H1 (cell line): Measurements from ENCODE around the gene AFF2. TPM values are rescaled to one million over a fixed set of nuclear protein-coding genes. Genes with fewer than 3 reads are reported as not detected.
A peak's percentile ranks its signal among the peaks of the same experiment; 100 is the strongest.

ENCODE experiments used
- CTCF ChIA-PET: fragments of 300-600 bp; sonication (Branson Sonifier 250); formaldehyde crosslinking; loops from one replicate; lab custom pipeline; 2021; ENCODE audit not compliant: partially characterized antibody; lab: Charles Lee
- POLR2A ChIA-PET: fragments of 300-600 bp; sonication (Branson Sonifier 250); formaldehyde crosslinking; loops from one replicate; lab custom pipeline; 2021; ENCODE audit warnings: inconsistent platforms; ENCODE audit not compliant: partially characterized antibody; lab: Charles Lee
- DNase-seq, 2 experiments: peaks; one replicate each; pipeline versions ENCODE4 v3.0.0 to v3.0.0-alpha.2; 2010 to 2022; ENCODE audit warnings: low spot score in 2 of 2, low read depth in 1 of 2, mixed read lengths in 1 of 2
- FAIRE-seq: peaks from 2 replicates; lab custom pipeline; 2011; peaks lifted over from hg19 to GRCh38; lab: Jason Lieb, UNC
- H2AFZ ChIP-seq: 2 replicates; pipeline ENCODE4 v1.8.1; 2012; ENCODE audit warnings: low read length, inconsistent platforms
- H2AK5ac ChIP-seq: 2 replicates; pipeline ENCODE4 v1.6.1; 2013; ENCODE audit warnings: low read depth, low read length
- H2BK120ac ChIP-seq: replicated peaks from 2 replicates; pipeline ENCODE3; 2013; ENCODE audit warnings: low read depth, low read length, inconsistent platforms
- H2BK12ac ChIP-seq: 2 replicates; pipeline ENCODE4 v1.6.1; 2013; ENCODE audit warnings: low read depth, low read length
- H2BK15ac ChIP-seq: 2 replicates; pipeline ENCODE4 v1.6.1; 2013; ENCODE audit warnings: low read length
- H2BK20ac ChIP-seq: 2 replicates; pipeline ENCODE4 v1.6.1; 2013; ENCODE audit warnings: low read length
- H2BK5ac ChIP-seq: 2 replicates; pipeline ENCODE4 v1.6.1; 2013; ENCODE audit warnings: low read depth, low read length
- H3K14ac ChIP-seq: 2 replicates; pipeline ENCODE4 v1.6.1; 2013; ENCODE audit warnings: inconsistent platforms; ENCODE audit not compliant: insufficient read length
- H3K18ac ChIP-seq: 2 replicates; pipeline ENCODE4 v1.6.1; 2013; ENCODE audit warnings: low read length; ENCODE audit errors: extremely low read depth
- H3K23ac ChIP-seq: 2 replicates; pipeline ENCODE4 v1.6.1; 2013; ENCODE audit warnings: inconsistent platforms; ENCODE audit not compliant: insufficient read length
- H3K23me2 ChIP-seq: 2 replicates; pipeline ENCODE4 v1.6.1; 2013; ENCODE audit warnings: low read depth, low read length
- H3K27ac ChIP-seq: 2 replicates; pipeline ENCODE4 v1.6.1; 2011; ENCODE audit warnings: low read depth, low read length, inconsistent platforms
- H3K27me3 ChIP-seq, 4 experiments: replicated peaks in 1 of 4; 1 replicate in 1 of 4; 2 replicates in 3 of 4; pipeline versions ENCODE4 v1.6.1 to v1.8.1; 2011 to 2013; ENCODE audit warnings: low read length in 3 of 4, mild to moderate bottlenecking in 3 of 4, inconsistent platforms in 2 of 4, mixed read lengths in 2 of 4, moderate library complexity in 1 of 4; ENCODE audit not compliant: control insufficient read depth in 3 of 4, insufficient read depth in 3 of 4; ENCODE audit errors: extremely low read depth in 1 of 4
- H3K36me3 ChIP-seq, 4 experiments: 2 replicates each; pipeline versions ENCODE4 v1.6.1 to v1.8.1; 2011 to 2013; ENCODE audit warnings: mild to moderate bottlenecking in 4 of 4, low read length in 3 of 4, moderate library complexity in 2 of 4, control low read depth in 1 of 4, inconsistent platforms in 1 of 4; ENCODE audit not compliant: insufficient read depth in 4 of 4, control insufficient read depth in 2 of 4
- H3K4ac ChIP-seq: replicated peaks from 2 replicates; pipeline ENCODE3; 2013; ENCODE audit warnings: low read length, low read depth, mixed read lengths, inconsistent platforms; ENCODE audit not compliant: insufficient read length
- H3K4me1 ChIP-seq, 4 experiments: replicated peaks in 1 of 4; 1 replicate in 1 of 4; 2 replicates in 3 of 4; pipeline versions ENCODE4 v1.6.1 to v1.8.1; 2011 to 2013; ENCODE audit warnings: low read length in 3 of 4, inconsistent platforms in 2 of 4, mixed read lengths in 1 of 4; ENCODE audit not compliant: insufficient read depth in 4 of 4, control insufficient read depth in 3 of 4
- H3K4me2 ChIP-seq, 2 experiments: 2 replicates each; pipeline versions ENCODE4 v1.6.1 to v1.8.1; 2011 to 2013; ENCODE audit warnings: low read depth in 2 of 2, low read length in 2 of 2, control low read depth in 1 of 2, inconsistent platforms in 1 of 2, mild to moderate bottlenecking in 1 of 2; ENCODE audit not compliant: insufficient read depth in 1 of 2
- H3K4me3 ChIP-seq, 4 experiments: fragments of 200-600, 300-600 bp in 1 of 4; sonication (generic), shearing (Covaris generic), sonication (Bioruptor Twin) in 1 of 4; 2 replicates each; pipeline versions ENCODE4 v1.5.1 to v1.8.1; 2011 to 2016; ENCODE audit warnings: low read length in 4 of 4, low read depth in 3 of 4, control low read depth in 2 of 4, inconsistent platforms in 2 of 4, mild to moderate bottlenecking in 2 of 4, mixed read lengths in 1 of 4, moderate library complexity in 1 of 4; ENCODE audit not compliant: insufficient read depth in 2 of 4; ENCODE audit errors: extremely low read depth in 1 of 4
- H3K56ac ChIP-seq: replicated peaks from 2 replicates; pipeline ENCODE3; 2013; ENCODE audit warnings: low read depth, mild to moderate bottlenecking, mixed read lengths, low read length, inconsistent platforms; ENCODE audit not compliant: insufficient read length
- H3K79me1 ChIP-seq: 2 replicates; pipeline ENCODE4 v1.6.1; 2013; ENCODE audit warnings: low read depth, low read length, control low read depth
- H3K79me2 ChIP-seq, 2 experiments: 2 replicates each; pipeline versions ENCODE4 v1.6.1 to v1.8.1; 2012 to 2013; ENCODE audit warnings: low read length in 2 of 2, mild to moderate bottlenecking in 2 of 2, inconsistent platforms in 1 of 2; ENCODE audit not compliant: insufficient read depth in 2 of 2, control insufficient read depth in 1 of 2
- H3K9ac ChIP-seq, 4 experiments: replicated peaks in 1 of 4; 1 replicate in 1 of 4; 2 replicates in 3 of 4; pipeline versions ENCODE4 v1.6.1 to v1.8.1; 2011 to 2013; ENCODE audit warnings: low read depth in 3 of 4, low read length in 3 of 4, control low read depth in 2 of 4, mild to moderate bottlenecking in 2 of 4, moderate library complexity in 2 of 4, inconsistent platforms in 1 of 4; ENCODE audit errors: extremely low read depth in 1 of 4
- H3K9me3 ChIP-seq, 2 experiments: 2 replicates each; pipeline versions ENCODE4 v1.6.1 to v1.8.1; 2012 to 2013; ENCODE audit warnings: mild to moderate bottlenecking in 2 of 2, moderate library complexity in 2 of 2, control low read depth in 1 of 2, inconsistent platforms in 1 of 2, low read depth in 1 of 2, low read length in 1 of 2, mixed read lengths in 1 of 2; ENCODE audit not compliant: insufficient read depth in 2 of 2
- H4K20me1 ChIP-seq, 2 experiments: replicated peaks in 1 of 2; 2 replicates each; pipeline versions ENCODE3 to v1.8.1; 2011 to 2013; ENCODE audit warnings: inconsistent platforms in 2 of 2, low read length in 2 of 2, mild to moderate bottlenecking in 1 of 2; ENCODE audit not compliant: insufficient read depth in 2 of 2, control insufficient read depth in 1 of 2
- H4K5ac ChIP-seq: 2 replicates; pipeline ENCODE4 v1.6.1; 2013; ENCODE audit warnings: low read length, low read depth, mixed read lengths, inconsistent platforms; ENCODE audit not compliant: insufficient read length
- H4K8ac ChIP-seq: 2 replicates; pipeline ENCODE4 v1.8.0; 2013; ENCODE audit warnings: mild to moderate bottlenecking, moderate library complexity, low read length, inconsistent platforms; ENCODE audit not compliant: insufficient read depth; ENCODE audit errors: extremely low read depth
- H4K91ac ChIP-seq: replicated peaks from 2 replicates; pipeline ENCODE3; 2013; ENCODE audit warnings: low read length, mixed read lengths, inconsistent platforms; ENCODE audit not compliant: insufficient read length
- ASH2L ChIP-seq: fragments of 200-600, 300-600 bp; sonication (generic); IDR thresholded peaks from one replicate; pipeline ENCODE4 v1.7.1; 2017; ENCODE audit warnings: low read length
- CTBP2 ChIP-seq: IDR thresholded peaks from 2 replicates; pipeline ENCODE4 v1.7.0; 2011; ENCODE audit warnings: borderline replicate concordance, mild to moderate bottlenecking, moderate library complexity, mixed read lengths, low read length; ENCODE audit not compliant: insufficient read depth, insufficient read length
- GTF2F1 ChIP-seq: IDR thresholded peaks from 2 replicates; pipeline ENCODE4 v1.6.1; 2012; ENCODE audit warnings: low read depth, low read length, improper control_type of control experiment, borderline replicate concordance
- PHF8 ChIP-seq: fragments of 200-600 bp; sonication (generic); conservative IDR thresholded peaks from 2 replicates; pipeline ENCODE4 v1.7.1; 2012; ENCODE audit warnings: low read depth, mild to moderate bottlenecking, inconsistent platforms, low read length, moderate library complexity
- SIN3A ChIP-seq, 2 experiments: IDR thresholded peaks in 1 of 2; conservative IDR thresholded peaks in 1 of 2; 2 replicates each; pipeline ENCODE4 v1.6.1; 2011 to 2012; ENCODE audit warnings: low read length in 2 of 2, improper control_type of control experiment in 1 of 2, low read depth in 1 of 2, mild to moderate bottlenecking in 1 of 2
- SRF ChIP-seq: IDR thresholded peaks from 2 replicates; pipeline ENCODE4 v1.6.1; 2011; ENCODE audit warnings: mild to moderate bottlenecking, low read depth, low read length, moderate library complexity
- SUZ12 ChIP-seq: fragments of 200-600 bp; sonication (generic); IDR thresholded peaks from 2 replicates; pipeline ENCODE4 v1.6.1; 2012; ENCODE audit warnings: mild to moderate bottlenecking, inconsistent platforms, low read length, moderate library complexity, mixed read lengths
- WGBS, 2 experiments: shearing (Covaris generic) in 1 of 2; methylation state at CpG; one replicate each; pipeline versions ENCODE4 v1.1.6 to v1.1.7; 2013 to 2015; ENCODE audit warnings: low lambda C conversion rate in 2 of 2, mixed read lengths in 2 of 2, inconsistent platforms in 1 of 2, low coverage in 1 of 2, missing lambda C conversion rate in 1 of 2; ENCODE audit not compliant: insufficient replicate concordance in 2 of 2, insufficient coverage in 1 of 2, insufficient read length in 1 of 2; ENCODE audit errors: extremely low coverage in 1 of 2, missing lambda C conversion rate in 1 of 2; 5-methylcytosine and 5-hydroxymethylcytosine counted together
- long read RNA-seq, 2 experiments: library from RNA in 1 of 2; library from capped mRNA in 1 of 2; stranded (forward); transcript quantifications; one replicate each; pipeline ENCODE4 v2.0.0, GENCODE V29; 2021; ENCODE audit warnings: inconsistent platforms in 1 of 2
- polyA minus RNA-seq, 3 experiments: library from RNA; depleted of rRNA, polyadenylated mRNA; stranded (reverse); fragments of >200 nt; gene quantifications; 1 replicate in 2 of 3; 2 replicates in 1 of 3; pipeline ENCODE4 v1.2.3, GENCODE V29; 2011
- polyA plus RNA-seq, 7 experiments: library from polyadenylated mRNA; depleted of rRNA in 3 of 7; stranded (reverse) in 5 of 7; unstranded in 2 of 7; fragments of >200 nt in 5 of 7; fragments of 200-250 nt in 2 of 7; gene quantifications; 1 replicate in 5 of 7; 2 replicates in 1 of 7; 4 replicates in 1 of 7; pipeline versions ENCODE4 v1.2.1 to v1.2.3, GENCODE V29; 2011 to 2013; ENCODE audit warnings: missing spikeins in 2 of 7, mixed read lengths in 2 of 7
- total RNA-seq: library from RNA; stranded (reverse); fragmentation: NEBNext Ultra II Directional; extraction: Animal tissue kit (Norgen Biotek cat#: 25700); gene quantifications from 2 replicates; pipeline ENCODE4 v1.2.1, GENCODE V29; 2021

AFF2 gene
- total RNA-seq: 7.3 TPM in 2 replicates
- 1.9 and 2.0 TPM in 2 replicates for polyA plus RNA-seq (2011; rRNA removed)
- 1.9 TPM for polyA plus RNA-seq (2011; cell fraction: cytosol; rRNA removed)
- polyA plus RNA-seq (2011; cell fraction: nucleus; rRNA removed): 3.3 TPM
- polyA plus RNA-seq (2012, experiment 1 of 2): 3.2 to 5.6 TPM (median 3.8 TPM) in 4 replicates
- 0.24 TPM for polyA plus RNA-seq (2012, experiment 2 of 2)
- polyA plus RNA-seq (2013, experiment 1 of 2): 3.8 TPM
- 3.1 TPM for polyA plus RNA-seq (2013, experiment 2 of 2)
- 8.3 and 14.1 TPM in 2 replicates for polyA minus RNA-seq (2011; rRNA and poly(A)+ RNA removed)
- polyA minus RNA-seq (2011; cell fraction: cytosol; rRNA and poly(A)+ RNA removed): 5.1 TPM
- 13.7 TPM for polyA minus RNA-seq (2011; cell fraction: nucleus; rRNA and poly(A)+ RNA removed)
- long read RNA-seq, experiment 1, partial matches to known transcripts: 1 of 5 reads
- long read RNA-seq, experiment 1, other reads (novel, unspliced or antisense): 3 of 5 reads
- long read RNA-seq, experiment 2, partial matches to known transcripts: 0 of 1 reads
- long read RNA-seq, experiment 2, other reads (novel, unspliced or antisense): 1 of 1 reads

- peaks cover 0 to 8% (median 3%) of the 10 kb centered on the region in 4 experiments; a peak in 3 of 7 replicates for H3K4me1 ChIP-seq
- WGBS, 2 experiments: 0% methylated on average over 5 of the region's 115 CpGs; no CpG with 5 or more reads in 1 of the 2 experiments
- H3K4ac ChIP-seq: no peak within 1 kb of the TSS
- no peak within 1 kb of the TSS for H2AFZ ChIP-seq
- H3K27me3 ChIP-seq: peaks cover 0 to 16% (median 8%) of the 10 kb centered on the region in 4 experiments; a peak in 5 of 7 replicates
- no peaks in the 10 kb centered on the region; the same call in 1 of the 2 replicates for H3K23me2 ChIP-seq
- H2AK5ac ChIP-seq: no peak within 1 kb of the TSS
- H3K4me2 ChIP-seq: peak within 1 kb of the TSS; percentile 67 to 80
- H3K4me3 ChIP-seq: peak within 1 kb of the TSS; percentile 55 to 81 (median 64)
- H3K56ac ChIP-seq: no peak within 1 kb of the TSS
- H4K20me1 ChIP-seq: no peaks in the 10 kb centered on the region
- ChIA-PET POLR2A (interaction anchor here (1.1 kb wide), 1 partner anchor 36 kb away, joined by 4 read pairs; no protein-coding TSS in a partner anchor), CTCF (interaction anchor here (0.9 to 1.6 kb wide), 3 partner anchors 9 to 211 kb away, joined by 3 to 4 read pairs (median 3); no protein-coding TSS in a partner anchor)
- no peak within 1 kb of the TSS for H3K27ac ChIP-seq
- H3K79me2 ChIP-seq: no peaks in the 10 kb centered on the region; a peak in 1 of 4 replicates
- DNase-seq: peak in 1 of 2 experiments; percentile 58
- H4K91ac ChIP-seq: no peak within 1 kb of the TSS
- H2BK12ac ChIP-seq: no peak within 1 kb of the TSS
- H3K23ac ChIP-seq: no peak within 1 kb of the TSS
- H3K36me3 ChIP-seq: no peaks in the 10 kb centered on the region
- no peaks in the 10 kb centered on the region for H3K9me3 ChIP-seq
- FAIRE-seq: no peak
- no peaks in the 10 kb centered on the region for H3K79me1 ChIP-seq
- H2BK20ac ChIP-seq: no peak within 1 kb of the TSS
- H3K14ac ChIP-seq: no peak within 1 kb of the TSS
- no peak within 1 kb of the TSS; the same call in 1 of the 2 replicates for H3K18ac ChIP-seq
- no peak within 1 kb of the TSS for H2BK15ac ChIP-seq
- H2BK120ac ChIP-seq: no peak within 1 kb of the TSS
- H4K5ac ChIP-seq: no peak within 1 kb of the TSS
- H3K9ac ChIP-seq: peak within 1 kb of the TSS; percentile 20 to 67 (median 53); a peak in 5 of 7 replicates
- H2BK5ac ChIP-seq: no peak within 1 kb of the TSS
- peak within 1 kb of the TSS; percentile 79 for H4K8ac ChIP-seq
- TF ChIP-seq SIN3A (conservative IDR thresholded peaks at IDR 0.05 in 1 of 2, IDR thresholded peaks at IDR 0.05 in 1 of 2; ENCODE audit: low read depth in 1 of 2, low read length in 2 of 2) (no peak), CTBP2 (no peak), GTF2F1 (no peak), SRF (no peak), SUZ12 (no peak), PHF8 (no peak), ASH2L (no peak)
Observed at GRCh38 chrX:148500423-148501385, at the start of gene AFF2. AFF2 (plus strand) TSS chrX:148500617; CDS start chrX:148501098, 481 bp downstream.
